Tongue (tissue), 3 donors: ENCODE measurements around the gene INPP5F. TPM values are rescaled to one million over a fixed set of nuclear protein-coding genes. Genes with fewer than 3 reads are reported as not detected.
A peak's percentile ranks its signal among the peaks of the same experiment; 100 is the strongest.
"Not testable (repeated sequence)": the region's sequence is repeated elsewhere in the genome, so short reads cannot be mapped to it uniquely, and the experiment has no call there.

Source experiments
- DNase-seq: peaks from one replicate; pipeline ENCODE4 v3.0.0-alpha.2; 2015
- small RNA-seq: library from RNA; depleted of rRNA; stranded (forward); fragments of <200 nt; gene quantifications from one replicate; pipeline ENCODE3, GENCODE V24; 2014; ENCODE audit warnings: low replicate concordance
- total RNA-seq: library from RNA; depleted of rRNA; stranded (reverse); fragments of >200 nt; gene quantifications from one replicate; pipeline ENCODE4 v1.2.3, GENCODE V29; 2014

Gene INPP5F
- total RNA-seq, 1 donor from 2014 or later = 24.6 TPM

DNA sequence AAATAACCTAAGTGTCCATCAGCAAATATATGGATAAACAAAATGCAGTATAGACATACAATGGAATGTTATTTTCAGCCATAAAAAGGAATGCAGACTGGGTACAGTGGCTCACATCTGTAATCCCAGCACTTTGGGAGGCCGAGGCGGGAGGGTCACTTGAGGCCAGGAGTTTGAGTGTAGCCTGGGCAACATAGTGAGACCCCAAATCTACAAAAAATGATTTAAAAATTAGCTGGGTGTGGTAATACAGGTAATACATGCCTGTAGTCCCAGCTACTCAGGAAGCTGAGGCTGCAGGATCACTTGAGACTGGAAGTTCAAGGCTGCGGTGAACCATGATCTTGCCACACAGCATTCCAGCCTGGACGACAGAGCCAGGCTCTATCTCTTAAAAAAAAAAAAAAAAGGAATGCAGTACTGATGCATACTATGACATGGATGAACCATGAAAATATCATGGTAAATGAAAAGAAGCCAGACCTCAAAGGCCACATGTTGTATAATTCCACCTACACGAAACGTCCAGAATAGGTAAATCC, 139.9 kb downstream of the INPP5F start:
- no peak for DNase-seq

DNA sequence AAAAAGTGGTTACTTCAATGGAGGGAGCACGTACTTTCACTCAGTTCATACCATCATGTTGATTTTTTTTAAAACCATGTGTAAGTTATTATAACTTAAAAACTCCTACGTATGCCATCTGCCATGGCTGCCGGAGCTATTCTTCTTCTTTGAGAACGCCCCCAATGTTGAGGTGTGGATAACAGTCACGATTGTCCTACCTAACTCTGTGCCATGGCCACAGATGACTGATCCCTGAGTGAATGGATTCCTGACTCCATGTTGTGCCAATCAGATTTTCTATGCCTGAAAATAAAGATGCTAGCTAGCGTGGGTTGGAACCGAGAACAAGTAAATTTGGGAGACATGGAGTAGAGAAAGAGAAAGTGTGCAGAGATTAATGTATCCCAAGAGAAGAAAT, 141.5 kb downstream of the INPP5F start:
- DNase-seq = no peak

DNA sequence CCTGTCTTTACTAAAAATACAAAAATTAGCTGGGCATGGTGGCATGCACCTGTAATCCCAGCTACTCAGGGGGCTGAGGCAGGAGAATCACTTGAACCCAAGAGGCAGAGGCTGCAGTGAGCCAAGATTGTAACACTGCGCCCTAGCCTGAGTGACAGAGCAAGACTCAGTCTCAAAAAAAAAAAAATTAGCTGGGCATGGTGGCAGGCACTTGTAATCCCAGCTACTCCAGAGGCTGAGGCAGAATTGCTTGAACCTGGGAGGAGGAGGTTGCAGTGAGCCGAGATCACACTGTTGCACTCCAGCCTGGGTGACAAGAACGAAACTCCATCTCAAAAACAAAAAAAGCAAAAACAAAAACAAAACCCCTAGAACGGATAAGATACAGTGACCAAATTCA, 143.5 kb downstream of the INPP5F start:
- DNase-seq = not testable (repeated sequence)

DNA sequence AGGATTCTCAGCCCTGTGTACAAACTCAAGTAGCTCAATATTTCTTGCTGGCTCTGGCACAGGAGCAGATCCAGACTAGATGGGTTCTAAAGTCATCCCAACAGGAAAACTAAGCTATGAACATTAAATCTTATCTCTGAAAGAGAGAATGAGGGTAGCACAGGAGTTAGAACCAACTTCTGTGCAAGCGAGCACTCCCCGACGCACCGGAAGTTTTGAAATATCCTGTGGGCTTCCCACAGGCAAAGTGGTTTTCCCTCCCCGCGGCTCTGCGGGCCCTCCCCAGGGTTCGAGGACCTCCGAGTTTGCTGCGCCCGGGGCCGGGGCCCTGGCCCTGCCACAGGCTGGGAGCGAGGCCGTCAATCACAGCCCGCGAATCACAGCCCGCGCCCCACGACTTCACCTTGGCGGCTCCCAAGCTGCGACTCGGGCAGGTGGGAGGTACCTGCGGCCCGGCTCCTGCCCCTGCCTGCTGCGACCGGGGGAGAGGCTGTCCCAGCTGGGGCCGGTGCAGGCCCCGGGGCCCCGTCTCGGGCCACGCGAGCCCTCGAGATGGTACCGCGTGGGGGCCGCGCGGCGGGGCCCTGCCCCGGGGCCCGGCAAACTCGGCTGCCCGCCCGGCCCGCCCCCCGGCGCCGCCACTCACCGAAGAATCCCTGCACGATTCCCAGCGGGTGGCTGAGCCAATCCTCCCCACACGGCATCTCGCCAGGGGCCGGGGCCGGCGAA, 146.2 kb downstream of the INPP5F start:
- DNase-seq = peak; percentile 45

DNA sequence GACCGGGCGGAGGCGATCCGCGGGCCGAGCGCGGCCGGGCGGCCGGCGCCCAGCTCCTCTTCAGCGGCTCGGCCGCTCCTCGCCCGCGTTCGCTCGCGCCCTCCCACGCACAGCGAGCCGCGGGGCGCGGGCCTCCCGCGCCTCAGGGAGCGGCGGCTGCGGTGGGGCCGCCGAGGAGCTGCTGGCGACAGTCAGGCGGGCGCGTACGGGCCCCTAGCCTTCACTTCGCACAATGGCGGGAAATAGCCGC, 146.7 kb downstream of the INPP5F start, which contains the start of gene MCMBP:
TSS of gene MCMBP (minus strand) at position 234 of the 250 bp plus-strand sequence. CDS start 259 bp downstream, outside the sequence.
- DNase-seq = no peak

DNA sequence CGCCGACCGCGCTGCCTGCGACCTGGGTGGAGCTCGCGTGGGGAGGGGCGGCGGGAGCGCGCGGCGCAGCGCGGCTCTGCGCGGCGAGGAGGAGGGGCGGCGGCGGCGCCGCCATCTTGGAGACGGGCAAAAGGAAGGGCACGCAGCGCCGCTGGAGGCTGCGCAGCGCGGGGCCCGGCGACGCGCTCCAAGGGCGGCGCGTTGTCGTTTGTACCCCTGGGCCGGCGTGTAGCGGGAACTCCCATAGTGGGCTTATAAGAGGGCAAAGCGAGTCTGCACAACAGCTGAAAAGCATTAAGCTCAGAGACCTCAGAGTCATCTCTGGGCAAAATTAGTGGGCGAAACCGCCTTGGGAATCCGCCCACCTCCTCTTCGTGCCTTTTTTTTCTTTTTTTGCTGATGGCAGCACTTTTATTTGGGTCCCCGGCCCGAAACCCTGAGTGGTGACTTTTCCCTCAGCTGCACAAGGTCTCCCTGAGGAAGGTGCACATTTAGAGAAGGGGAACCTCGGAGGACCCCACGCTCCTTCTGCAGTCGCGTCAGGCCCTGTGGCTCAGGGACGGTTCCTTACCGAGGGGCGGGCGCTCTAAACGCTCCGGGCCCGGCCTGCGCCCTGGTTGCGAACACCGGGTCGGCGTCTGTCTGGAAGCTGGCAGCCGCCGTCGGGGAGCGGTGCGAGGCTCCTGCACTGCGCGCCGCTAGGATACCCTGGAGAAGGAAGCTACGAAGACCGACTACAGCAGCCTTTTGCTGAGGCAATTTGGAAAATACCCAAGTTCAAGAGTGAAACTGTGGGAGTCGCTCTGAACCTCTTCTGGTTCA, 147.2 kb downstream of the INPP5F start:
- peak; percentile 96 for DNase-seq

DNA sequence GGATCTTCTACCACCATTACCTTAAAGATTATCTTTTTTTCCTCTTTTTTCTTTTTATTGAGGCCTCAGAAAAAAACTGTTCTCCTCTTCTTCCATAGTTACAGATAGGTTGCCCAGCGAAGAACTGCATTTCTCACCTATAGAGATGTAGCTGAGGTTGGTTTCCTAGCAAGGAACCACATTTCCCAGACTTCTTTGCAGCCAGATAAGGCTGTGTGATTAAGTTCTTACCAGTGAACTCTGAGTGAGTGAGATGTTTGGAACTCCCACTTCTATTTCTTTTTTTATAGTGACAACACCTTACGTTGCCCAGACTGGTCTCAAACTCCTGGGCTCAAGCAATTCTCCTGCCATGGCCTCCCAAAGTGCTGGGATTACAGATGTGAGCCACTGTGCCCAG, 152.7 kb downstream of the INPP5F start:
- DNase-seq = no peak

Small RNA genes within 50 kb of the gene (small RNA-seq; reads per million reads assigned to genes)
- gene RN7SL846P = not detected

Other genes starting within 250 kb of the INPP5F start
- gene RGS10, start 183.3 kb upstream of the INPP5F start, total RNA-seq = 30.3 TPM
- gene TIAL1, start 129.1 kb upstream of the INPP5F start, total RNA-seq = 101 TPM
- 27.5 TPM for gene BAG3, start 74.7 kb upstream of the INPP5F start, total RNA-seq
- 41.5 TPM for gene MCMBP, start 146.8 kb downstream of the INPP5F start, total RNA-seq
- 25.3 TPM for gene SEC23IP, start 166.7 kb downstream of the INPP5F start, total RNA-seq